Prostate gland (tissue), 2 donors: ENCODE results near the gene DOK6. TPM values are rescaled to one million over a fixed set of nuclear protein-coding genes. Genes with fewer than 3 reads are reported as not detected.

Source experiments
- DNase-seq: peaks from one replicate; pipeline ENCODE4 v3.0.0-alpha.2; 2019; ENCODE audit warnings: low spot score
- H3K27ac ChIP-seq, 2 donors: fragments of 200-600 bp; sonication (generic); 2 replicates each; pipeline ENCODE4 v1.5.1; 2017 to 2019
- H3K27me3 ChIP-seq: fragments of 200-600 bp; sonication (generic); replicated peaks from 2 replicates; pipeline ENCODE4 v1.5.1; 2019; ENCODE audit not compliant: insufficient read depth
- H3K36me3 ChIP-seq, 2 donors: fragments of 200-600 bp; sonication (generic); 1 replicate in 1 of 2; 2 replicates in 1 of 2; pipeline versions ENCODE4 v1.5.1 to v1.8.1; 2017 to 2019
- H3K4me1 ChIP-seq: fragments of 200-600 bp; sonication (generic); replicated peaks from 2 replicates; pipeline ENCODE4 v1.5.1; 2019
- H3K4me3 ChIP-seq, 2 donors: fragments of 200-600 bp; sonication (generic); 2 replicates each; pipeline ENCODE4 v1.5.1; 2017 to 2019
- H3K9me3 ChIP-seq: fragments of 200-600 bp; sonication (generic); 2 replicates; pipeline ENCODE4 v1.5.1; 2017
- CTCF ChIP-seq, 4 experiments: fragments of 200-600 bp in 2 of 4; fragments of 450-650 bp in 2 of 4; sonication (generic) in 2 of 4; IDR thresholded peaks; 1 replicate in 3 of 4; 2 replicates in 1 of 4; pipeline ENCODE4 v1.5.1; 2016 to 2019; ENCODE audit warnings: antibody characterized with exemption in 4 of 4, mild to moderate bottlenecking in 2 of 4, moderate library complexity in 2 of 4
- POLR2A ChIP-seq: fragments of 450-650 bp; IDR thresholded peaks from one replicate; pipeline ENCODE4 v1.6.1; 2016; ENCODE audit warnings: antibody characterized with exemption, mild to moderate bottlenecking
- POLR2AphosphoS5 ChIP-seq: sonication (generic); formaldehyde crosslinking; IDR thresholded peaks from one replicate; pipeline ENCODE4 v1.6.1; 2017; ENCODE audit warnings: antibody characterized with exemption
- WGBS: methylation state at CpG from one replicate; pipeline ENCODE4 v1.1.5; 2018; 5-methylcytosine and 5-hydroxymethylcytosine counted together
- intact Hi-C: fragments of 100-400 bp; cut with DNase I; formaldehyde crosslinking; loops from one replicate; pipeline ENCODE4 v1.14.2; 2022
- total RNA-seq, 2 donors: library from RNA; depleted of rRNA; stranded (reverse); fragments of >200 nt; gene quantifications; one replicate each; pipeline ENCODE4 v1.1.0, GENCODE V29; 2016

The DOK6 gene
- total RNA-seq, 2 donors from 2014 or later: 0.73 to 1.0 TPM

GRCh38 chr18:69787825-69788547, 387.3 kb downstream of the DOK6 start:
- Histone ChIP-seq H3K9me3 (no peaks in the 10 kb centered on the region), H3K4me3 (no peak overlapping the region), H3K36me3 (no peaks in the 10 kb centered on the region), H3K27ac (no peak overlapping the region), H3K27me3 (no peaks in the 10 kb centered on the region), H3K4me1 (no peaks in the 10 kb centered on the region)
- TF ChIP-seq POLR2AphosphoS5 (no peak), POLR2A (no peak), CTCF (IDR thresholded peaks at IDR 0.05) (no peak)
- no peak for DNase-seq
- intact Hi-C loops: no loop called here
- WGBS: 62% methylated on average over 4 of the region's 4 CpGs

- DNase-seq: no peak
- no peak for TF ChIP-seq POLR2A
- TF ChIP-seq CTCF (IDR thresholded peaks at IDR 0.05): no peak
- no peak for TF ChIP-seq POLR2AphosphoS5
- Histone ChIP-seq H3K4me1 (no peaks in the 10 kb centered on the region), H3K27ac (no peak overlapping the region), H3K4me3 (no peak overlapping the region), H3K36me3 (no peaks in the 10 kb centered on the region), H3K27me3 (no peaks in the 10 kb centered on the region), H3K9me3 (no peaks in the 10 kb centered on the region)
- 82% methylated on average over 1 of the region's 1 CpG for whole genome bisulfite sequencing
- intact Hi-C loops: no loop called here
Measured at GRCh38 chr18:69789794-69790193, 389.1 kb downstream of the DOK6 start.

- no peak for DNase-seq
- H3K36me3 ChIP-seq: no peaks in the 10 kb centered on the region
Measured at GRCh38 chr18:69790649-69791048, 390.0 kb downstream of the DOK6 start.

GRCh38 chr18:69795791-69796190, 395.1 kb downstream of the DOK6 start:
- Histone ChIP-seq H3K4me3 (no peak overlapping the region), H3K27ac (no peak overlapping the region), H3K27me3 (no peaks in the 10 kb centered on the region), H3K9me3 (no peaks in the 10 kb centered on the region), H3K36me3 (no peaks in the 10 kb centered on the region), H3K4me1 (no peaks in the 10 kb centered on the region)
- TF ChIP-seq POLR2AphosphoS5 (no peak), POLR2A (no peak), CTCF (IDR thresholded peaks at IDR 0.05) (no peak)
- intact Hi-C loops: no loop called here
- no peak for DNase-seq
- WGBS: 39% methylated on average over 5 of the region's 5 CpGs

More at GRCh38 chr18:69790649-69791048, 390.0 kb downstream of the DOK6 start:
- Histone ChIP-seq H3K9me3 (no peaks in the 10 kb centered on the region), H3K27ac (no peak overlapping the region), H3K4me3 (no peak overlapping the region), H3K4me1 (no peaks in the 10 kb centered on the region), H3K27me3 (no peaks in the 10 kb centered on the region)
- TF ChIP-seq POLR2AphosphoS5 (no peak), POLR2A (no peak), CTCF (IDR thresholded peaks at IDR 0.05) (no peak)
- intact Hi-C loops: no loop called here
